Measurements from ENCODE around the gene PYGB.

Gene PYGB

GRCh38 chr20:25211273-25211672 lies 36.6 kb upstream of the PYGB start:
- H3K4me1 Mint-ChIP-seq, result no peaks in the 10 kb centered on the region
- no peak overlapping the region for H3K4me3 Mint-ChIP-seq
- no peaks in the 10 kb centered on the region for H3K27me3 Mint-ChIP-seq
- DNase-seq, result no peak
- H3K9me3 Mint-ChIP-seq, result no peaks in the 10 kb centered on the region
- no peak for ATAC-seq
- H3K27ac Mint-ChIP-seq, result peak overlapping the region in 1 of 2 donors; percentile 4

DNA sequence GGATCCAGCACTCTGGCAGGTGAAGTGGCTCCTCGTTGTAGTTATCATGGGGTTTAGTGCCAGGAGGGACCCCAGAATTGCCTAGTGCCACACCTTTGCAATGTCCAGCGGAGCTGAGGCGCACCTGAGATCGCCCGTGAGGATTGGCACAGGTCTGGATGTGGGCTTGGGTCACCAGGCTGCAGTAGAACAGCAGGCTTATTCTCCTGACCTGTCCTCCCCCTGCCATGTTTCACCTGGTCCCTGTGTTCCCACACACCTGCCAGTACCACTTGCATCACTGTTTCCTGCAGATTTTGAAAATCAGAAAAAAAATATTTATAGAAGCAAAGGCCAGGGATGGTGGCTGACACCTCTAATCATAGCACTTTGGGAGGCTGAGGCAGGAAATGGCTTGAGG lies 35.6 kb upstream of the PYGB start:
- DNase-seq (no peak), ATAC-seq (no peak)
- Mint-ChIP-seq H3K4me3 (no peak overlapping the region), H3K4me1 (no peaks in the 10 kb centered on the region), H3K27me3 (no peaks in the 10 kb centered on the region), H3K9me3 (no peaks in the 10 kb centered on the region), H3K27ac (no peak overlapping the region)

DNA sequence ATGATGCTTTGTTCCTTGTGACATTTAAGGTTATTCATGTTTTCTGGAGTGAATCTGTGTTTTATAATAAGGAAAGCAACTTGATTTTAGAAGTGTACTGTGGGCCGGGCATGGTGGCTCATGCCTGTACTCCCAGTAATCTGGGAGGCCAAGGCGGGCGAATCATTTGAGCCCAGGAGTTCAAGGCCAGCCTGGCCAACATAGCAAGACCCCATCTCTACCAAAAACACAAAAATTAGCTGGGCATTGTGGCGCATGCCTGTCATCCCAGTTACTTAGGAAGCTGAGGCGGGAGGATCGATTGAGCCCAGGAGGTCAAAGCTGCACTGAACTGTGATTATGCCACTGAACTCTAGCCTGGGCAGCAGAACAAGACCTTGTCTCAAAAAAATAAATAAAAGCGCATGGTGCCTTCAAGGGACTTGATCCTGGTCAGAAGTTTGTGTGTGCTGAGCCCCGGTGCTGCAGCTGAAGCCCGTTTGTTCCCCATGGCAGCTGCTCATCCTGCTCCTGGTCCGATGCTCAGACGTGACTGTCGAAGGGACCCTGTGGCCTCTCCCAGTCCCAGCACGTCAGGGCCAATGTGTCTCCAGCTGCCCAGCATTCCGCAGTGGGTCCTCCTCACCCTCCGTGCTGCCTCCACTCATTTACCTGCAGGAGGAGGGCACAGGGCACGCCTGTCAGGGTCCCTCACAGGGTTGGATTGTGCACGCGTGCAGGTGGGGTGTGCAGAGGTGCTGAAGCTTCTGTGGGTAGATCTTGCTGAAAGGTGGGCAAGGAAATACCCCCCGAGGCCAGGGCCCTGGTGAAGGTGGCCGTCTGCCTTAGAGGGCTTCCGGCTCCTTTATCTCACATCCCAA lies 34.1 kb upstream of the PYGB start:
- no peak overlapping the region for H3K4me3 Mint-ChIP-seq
- H3K27ac Mint-ChIP-seq, result no peak overlapping the region
- H3K4me1 Mint-ChIP-seq, result no peaks in the 10 kb centered on the region
- DNase-seq (no peak), ATAC-seq (no peak)
- no peaks in the 10 kb centered on the region for H3K27me3 Mint-ChIP-seq
- no peaks in the 10 kb centered on the region for H3K9me3 Mint-ChIP-seq

- no peak for DNase-seq
- Mint-ChIP-seq H3K27ac (no peak overlapping the region), H3K27me3 (no peaks in the 10 kb centered on the region), H3K4me1 (no peaks in the 10 kb centered on the region), H3K4me3 (no peak overlapping the region), H3K9me3 (no peaks in the 10 kb centered on the region)
- ATAC-seq, result no peak
Measured at GRCh38 chr20:25214426-25214790, 33.5 kb upstream of the PYGB start.

GRCh38 chr20:25214819-25215218 lies 33.1 kb upstream of the PYGB start:
- H3K9me3 Mint-ChIP-seq, result no peaks in the 10 kb centered on the region
- no peak for DNase-seq
- H3K4me1 Mint-ChIP-seq, result no peaks in the 10 kb centered on the region
- H3K4me3 Mint-ChIP-seq, result no peak overlapping the region
- no peak for ATAC-seq
- H3K27me3 Mint-ChIP-seq, result no peaks in the 10 kb centered on the region
- no peak overlapping the region for H3K27ac Mint-ChIP-seq

GRCh38 chr20:25215521-25215920 lies 32.4 kb upstream of the PYGB start:
- Mint-ChIP-seq H3K9me3 (no peaks in the 10 kb centered on the region), H3K4me3 (no peak overlapping the region), H3K27me3 (no peaks in the 10 kb centered on the region), H3K4me1 (no peaks in the 10 kb centered on the region), H3K27ac (peak overlapping the region in 1 of 2 donors; percentile 79)
- no peak for DNase-seq
- ATAC-seq, result no peak

DNA sequence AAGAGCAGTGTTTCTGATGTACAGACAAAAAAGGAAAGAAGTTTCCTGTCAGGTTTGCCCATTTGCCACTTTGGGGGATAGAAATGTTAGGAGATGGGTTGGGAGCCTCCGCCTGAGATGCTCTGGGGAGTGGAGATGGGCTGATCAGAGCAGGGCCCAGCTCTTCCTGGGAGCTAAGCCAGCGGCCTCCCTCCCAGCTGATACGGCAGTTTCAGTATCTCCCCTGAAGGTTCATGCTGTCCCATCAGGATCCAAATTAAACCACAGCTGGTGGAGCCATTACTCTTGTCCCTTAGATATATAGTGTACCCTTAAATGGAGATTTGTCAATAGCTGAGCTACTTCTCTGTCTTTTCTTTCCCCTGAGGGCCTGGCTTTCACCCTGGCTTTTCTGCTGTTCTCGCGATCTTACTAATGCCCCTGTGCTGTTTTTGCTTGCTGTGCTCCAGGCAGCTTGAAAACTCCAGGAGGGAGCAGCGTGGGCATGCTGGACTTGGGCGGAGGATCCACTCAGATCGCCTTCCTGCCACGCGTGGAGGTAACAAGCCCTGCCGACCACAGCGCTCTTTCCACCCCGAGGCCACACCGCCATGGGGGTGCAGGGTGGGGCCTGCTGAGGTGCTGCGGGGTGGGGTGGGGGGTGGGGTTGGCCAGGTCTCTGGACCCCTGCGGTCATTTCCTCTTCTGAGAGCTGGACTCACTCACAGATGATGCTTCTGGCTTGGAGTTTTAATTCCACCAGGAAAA lies 31.5 kb upstream of the PYGB start:
- Mint-ChIP-seq H3K9me3 (no peaks in the 10 kb centered on the region), H3K27ac (no peak overlapping the region), H3K4me3 (no peak overlapping the region), H3K4me1 (no peaks in the 10 kb centered on the region), H3K27me3 (no peaks in the 10 kb centered on the region)
- no peak for ATAC-seq
- no peak for DNase-seq

GRCh38 chr20:25217161-25218108 lies 30.4 kb upstream of the PYGB start:
- no peaks in the 10 kb centered on the region for H3K27me3 Mint-ChIP-seq
- H3K4me3 Mint-ChIP-seq, result no peak overlapping the region
- no peaks in the 10 kb centered on the region for H3K9me3 Mint-ChIP-seq
- ATAC-seq (no peak), DNase-seq (no peak)
- peak overlapping the region in 1 of 2 donors; percentile 44 for H3K27ac Mint-ChIP-seq
- no peaks in the 10 kb centered on the region for H3K4me1 Mint-ChIP-seq

DNA sequence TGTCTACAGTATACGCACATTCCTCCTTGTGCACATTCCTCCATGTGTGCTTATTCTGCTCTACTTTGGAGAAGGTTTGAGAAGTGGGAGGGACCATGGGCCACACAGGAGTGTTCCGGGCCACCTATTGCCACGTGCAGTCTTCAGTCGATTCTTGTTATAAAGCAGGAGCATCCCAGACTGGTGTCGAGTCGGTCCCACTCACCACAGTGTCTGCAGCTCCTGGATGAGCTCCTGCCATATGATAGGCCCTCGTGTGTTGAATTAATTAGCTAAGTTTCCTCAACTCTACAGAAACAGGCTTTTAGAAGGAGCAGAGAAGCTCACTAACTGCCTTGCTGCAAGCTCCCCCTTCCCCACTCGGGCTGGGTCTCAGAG lies 29.8 kb upstream of the PYGB start:
- H3K9me3 Mint-ChIP-seq, result no peaks in the 10 kb centered on the region
- H3K4me3 Mint-ChIP-seq, result no peak overlapping the region
- H3K27ac Mint-ChIP-seq, result peak overlapping the region; percentile 4 to 44
- DNase-seq (no peak), ATAC-seq (no peak)
- H3K4me1 Mint-ChIP-seq, result peaks cover 3% of the 10 kb centered on the region
- H3K27me3 Mint-ChIP-seq, result no peaks in the 10 kb centered on the region

- Mint-ChIP-seq H3K4me1 (peaks cover 7% of the 10 kb centered on the region), H3K4me3 (no peak overlapping the region)
Measured at GRCh38 chr20:25218492-25218891, 29.4 kb upstream of the PYGB start.

DNA sequence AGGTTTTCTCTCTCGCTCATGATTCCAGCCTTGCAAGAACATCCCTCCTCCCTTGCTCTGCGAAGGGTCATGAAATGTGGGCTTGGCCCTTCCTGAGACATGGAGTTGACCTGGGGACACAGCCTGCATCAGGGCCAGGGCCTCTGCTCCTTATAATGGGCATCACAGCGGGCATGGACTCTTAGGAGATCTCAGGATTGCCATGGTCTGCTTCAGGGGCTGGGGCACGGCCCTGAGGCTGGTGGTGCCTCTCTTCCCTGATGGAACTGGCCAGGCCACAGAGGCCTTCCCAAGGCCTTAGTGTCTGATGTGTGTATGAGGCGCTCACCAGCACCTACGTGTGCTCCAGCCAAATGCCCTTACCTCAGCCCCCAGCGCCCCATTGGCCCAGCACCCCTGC lies 28.5 kb upstream of the PYGB start:
- H3K4me3 Mint-ChIP-seq, result no peak overlapping the region
- peaks cover 13% of the 10 kb centered on the region for H3K4me1 Mint-ChIP-seq
- no peaks in the 10 kb centered on the region for H3K9me3 Mint-ChIP-seq
- ATAC-seq (no peak), DNase-seq (no peak)
- H3K27me3 Mint-ChIP-seq, result no peaks in the 10 kb centered on the region
- H3K27ac Mint-ChIP-seq, result peak overlapping the region; percentile 26 to 48

More at GRCh38 chr20:25218492-25218891, 29.4 kb upstream of the PYGB start:
- no peaks in the 10 kb centered on the region for H3K27me3 Mint-ChIP-seq
- H3K27ac Mint-ChIP-seq, result peak overlapping the region in 1 of 2 donors; percentile 44
- DNase-seq, result no peak
- H3K9me3 Mint-ChIP-seq, result no peaks in the 10 kb centered on the region
- ATAC-seq, result no peak

DNA sequence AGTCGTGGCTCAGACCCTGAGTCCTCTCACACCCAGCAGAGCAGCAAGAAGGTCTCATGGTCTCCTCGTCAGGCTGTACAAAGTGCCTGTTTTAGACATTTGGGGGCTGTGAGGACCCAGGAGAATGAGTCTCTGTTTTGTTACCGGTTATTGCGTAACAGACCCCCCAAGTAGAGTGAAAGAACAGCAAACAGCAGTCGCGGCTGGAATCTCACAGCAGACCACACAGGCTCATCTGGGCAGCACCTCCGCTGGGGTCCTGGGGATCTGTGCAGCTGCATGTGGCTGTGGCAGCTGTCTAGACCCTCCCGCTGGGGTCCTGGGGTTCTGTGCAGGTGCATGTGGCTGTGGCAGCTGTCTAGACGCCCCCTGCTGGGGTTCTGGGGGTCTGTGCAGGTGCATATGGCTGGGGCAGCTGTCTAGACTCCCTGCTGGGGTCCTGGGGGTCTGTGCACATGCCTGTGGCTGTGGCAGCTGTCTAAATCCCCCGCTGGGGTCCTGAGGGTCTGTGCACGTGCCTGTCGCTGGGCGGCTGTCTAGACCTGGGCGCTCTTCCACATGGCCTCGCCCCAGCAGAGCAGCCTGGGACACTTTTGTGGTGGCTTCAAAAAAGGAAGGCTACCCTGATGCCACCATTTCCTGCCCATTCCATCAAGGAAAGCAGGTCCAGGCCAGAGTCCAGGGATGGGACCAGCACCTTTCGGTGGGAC lies 27.7 kb upstream of the PYGB start:
- H3K9me3 Mint-ChIP-seq, result no peaks in the 10 kb centered on the region
- no peak for ATAC-seq
- DNase-seq, result no peak
- no peak overlapping the region for H3K4me3 Mint-ChIP-seq
- peaks cover 13% of the 10 kb centered on the region for H3K4me1 Mint-ChIP-seq
- H3K27ac Mint-ChIP-seq, result peak overlapping the region in 1 of 2 donors; percentile 48
- no peaks in the 10 kb centered on the region for H3K27me3 Mint-ChIP-seq

GRCh38 chr20:25220810-25221591 lies 26.9 kb upstream of the PYGB start:
- DNase-seq (no peak), ATAC-seq (no peak)
- Mint-ChIP-seq H3K9me3 (no peaks in the 10 kb centered on the region), H3K27ac (peak overlapping the region in 1 of 2 donors; percentile 5), H3K4me3 (no peak overlapping the region), H3K27me3 (no peaks in the 10 kb centered on the region), H3K4me1 (peaks cover 13% of the 10 kb centered on the region)

- no peak overlapping the region for H3K4me3 Mint-ChIP-seq
- H3K4me1 Mint-ChIP-seq, result peaks cover 13% of the 10 kb centered on the region
- DNase-seq (no peak), ATAC-seq (no peak)
- H3K27ac Mint-ChIP-seq, result peak overlapping the region; percentile 69 to 78
- H3K27me3 Mint-ChIP-seq, result no peaks in the 10 kb centered on the region
- no peaks in the 10 kb centered on the region for H3K9me3 Mint-ChIP-seq
Measured at GRCh38 chr20:25221592-25222460, 26.1 kb upstream of the PYGB start.

All from stimulated activated naive CD8-positive, alpha-beta T cell treated with anti-CD3 and anti-CD28 coated beads, Interleukin-15, amount 100 ng/mL, for 72 hours (primary cell).